CD14-positive monocyte (primary cell): ENCODE measurements around the gene PREX1. TPM values are rescaled to one million over a fixed set of nuclear protein-coding genes. Genes with fewer than 3 reads are reported as not detected.
A peak's percentile ranks its signal among the peaks of the same experiment; 100 is the strongest.

ENCODE experiments used
- DNase-seq, 3 donors: peaks; one replicate each; pipeline ENCODE4 v3.0.0-alpha.2; 2011 to 2022
- H2AFZ ChIP-seq: 2 replicates; pipeline ENCODE4 v1.6.0; 2012; ENCODE audit warnings: mild to moderate bottlenecking, low read depth, low read length, inconsistent platforms; ENCODE audit not compliant: insufficient read depth, poor library complexity, severe bottlenecking
- H3K27ac ChIP-seq, 2 donors: 1 replicate in 1 of 2; 2 replicates in 1 of 2; pipeline ENCODE4 v1.5.1; 2012 to 2013; ENCODE audit warnings: low read length in 2 of 2, control low read depth in 1 of 2, inconsistent platforms in 1 of 2, low read depth in 1 of 2, mild to moderate bottlenecking in 1 of 2
- H3K27me3 ChIP-seq, 2 donors: one replicate each; pipeline versions ENCODE4 v1.6.0 to v1.6.1; 2011 to 2013; ENCODE audit warnings: low read length in 2 of 2; ENCODE audit not compliant: control insufficient read depth in 2 of 2, insufficient read depth in 2 of 2
- H3K36me3 ChIP-seq, 2 donors: replicated peaks in 1 of 2; 1 replicate in 1 of 2; 2 replicates in 1 of 2; pipeline versions ENCODE4 v1.5.1 to v1.6.1; 2012 to 2013; ENCODE audit warnings: low read length in 2 of 2, control low read depth in 1 of 2, inconsistent platforms in 1 of 2, mild to moderate bottlenecking in 1 of 2; ENCODE audit not compliant: insufficient read depth in 2 of 2, control insufficient read depth in 1 of 2
- H3K4me1 ChIP-seq, 2 donors: 1 replicate in 1 of 2; 2 replicates in 1 of 2; pipeline versions ENCODE4 v1.5.1 to v1.6.1; 2012 to 2013; ENCODE audit warnings: low read length in 2 of 2, control low read depth in 1 of 2, inconsistent platforms in 1 of 2, mild to moderate bottlenecking in 1 of 2, moderate library complexity in 1 of 2; ENCODE audit not compliant: insufficient read depth in 2 of 2, control insufficient read depth in 1 of 2
- H3K4me2 ChIP-seq: replicated peaks from 2 replicates; pipeline ENCODE3; 2012; ENCODE audit warnings: low read length, moderate library complexity, mild to moderate bottlenecking; ENCODE audit not compliant: poor library complexity, severe bottlenecking; ENCODE audit errors: extremely low read depth
- H3K4me3 ChIP-seq, 3 experiments: fragments of 200-600 bp in 1 of 3; sonication (generic) in 1 of 3; replicated peaks in 1 of 3; 1 replicate in 2 of 3; 2 replicates in 1 of 3; pipeline ENCODE4 v1.5.1; 2011 to 2013; ENCODE audit warnings: low read length in 3 of 3, mild to moderate bottlenecking in 3 of 3, control low read depth in 2 of 3, low read depth in 2 of 3, inconsistent platforms in 1 of 3, moderate library complexity in 1 of 3
- H3K79me2 ChIP-seq: 2 replicates; pipeline ENCODE4 v1.6.0; 2012; ENCODE audit warnings: mild to moderate bottlenecking, control low read depth, inconsistent platforms, low read length, moderate library complexity; ENCODE audit not compliant: insufficient read depth
- H3K9ac ChIP-seq: 2 replicates; pipeline ENCODE4 v1.6.0; 2017; ENCODE audit warnings: low read length, mild to moderate bottlenecking; ENCODE audit not compliant: insufficient read depth, poor library complexity, severe bottlenecking
- H3K9me3 ChIP-seq, 2 donors: replicated peaks in 1 of 2; 1 replicate in 1 of 2; 2 replicates in 1 of 2; pipeline versions ENCODE4 v1.5.1 to v1.6.1; 2012 to 2013; ENCODE audit warnings: low read length in 2 of 2, control low read depth in 1 of 2; ENCODE audit not compliant: control insufficient read depth in 1 of 2, insufficient read depth in 1 of 2
- H4K20me1 ChIP-seq: 2 replicates; pipeline ENCODE4 v1.6.0; 2012; ENCODE audit warnings: mild to moderate bottlenecking, low read length, control low read depth, moderate library complexity; ENCODE audit not compliant: insufficient read depth
- H3K27ac Mint-ChIP-seq, 7 donors: one replicate each; pipeline ENCODE4 v1.8.0; 2020; ENCODE audit warnings: mild to moderate bottlenecking in 7 of 7, mixed read lengths in 7 of 7, moderate library complexity in 6 of 7, inconsistent platforms in 2 of 7
- H3K27me3 Mint-ChIP-seq, 3 donors: one replicate each; pipeline ENCODE4 v1.8.0; 2021 to 2022; ENCODE audit warnings: low read depth in 3 of 3, mild to moderate bottlenecking in 3 of 3, mixed read lengths in 3 of 3, moderate library complexity in 3 of 3, inconsistent platforms in 1 of 3
- H3K36me3 Mint-ChIP-seq, 2 donors: one replicate each; pipeline ENCODE4 v1.8.0; 2020; ENCODE audit warnings: mixed read lengths in 2 of 2, inconsistent platforms in 1 of 2, mild to moderate bottlenecking in 1 of 2
- H3K4me1 Mint-ChIP-seq: one replicate; pipeline ENCODE4 v1.8.0; 2020; ENCODE audit warnings: mild to moderate bottlenecking, mixed read lengths
- H3K4me3 Mint-ChIP-seq, 2 donors: one replicate each; pipeline ENCODE4 v1.8.0; 2020; ENCODE audit warnings: mild to moderate bottlenecking in 2 of 2, mixed read lengths in 2 of 2, moderate library complexity in 1 of 2
- H3K9me3 Mint-ChIP-seq, 7 donors: one replicate each; pipeline ENCODE4 v1.8.0; 2020 to 2022; ENCODE audit warnings: mixed read lengths in 7 of 7, mild to moderate bottlenecking in 6 of 7, moderate library complexity in 6 of 7, inconsistent platforms in 2 of 7
- WGBS: methylation state at CpG from one replicate; pipeline ENCODE4 v1.1.5; 2013; ENCODE audit warnings: missing lambda C conversion rate; ENCODE audit not compliant: insufficient coverage; 5-methylcytosine and 5-hydroxymethylcytosine counted together
- intact Hi-C, 2 donors: fragments of 100-400 bp; cut with micrococcal nuclease; formaldehyde crosslinking; loops; one replicate each; pipeline versions ENCODE4 v1.15.0 to v1.15.1; 2023
- polyA plus RNA-seq, 3 donors: library from polyadenylated mRNA; depleted of rRNA in 1 of 3; unstranded in 2 of 3; stranded (reverse) in 1 of 3; fragments of 300-500 nt in 2 of 3; fragments of >200 nt in 1 of 3; fragmentation: Illumina TruSeq in 2 of 3; gene quantifications; 1 replicate in 2 of 3; 2 replicates in 1 of 3; pipeline ENCODE4 v1.2.3, GENCODE V29; 2012 to 2021
- TF ChIP-seq, protein P1 (sequence below): fragments of 200-600 bp; IDR thresholded peaks from one replicate; pipeline ENCODE4 v1.8.0; 2022; ENCODE audit warnings: antibody characterized with exemption, mild to moderate bottlenecking

Gene PREX1
- polyA plus RNA-seq, 3 donors, result 24.3 to 114 (median 27.5) TPM

- Histone ChIP-seq H2AFZ (no peak overlapping the region), H3K36me3 (peaks cover 98 to 100% of the 10 kb centered on the region in 2 donors), H3K4me3 (no peak overlapping the region), H3K27ac (no peak overlapping the region), H3K79me2 (no peaks in the 10 kb centered on the region), H3K27me3 (no peaks in the 10 kb centered on the region), H3K9me3 (no peaks in the 10 kb centered on the region), H3K4me2 (no peak overlapping the region), H4K20me1 (peaks cover 100% of the 10 kb centered on the region), H3K9ac (no peak overlapping the region), H3K4me1 (no peaks in the 10 kb centered on the region)
- Mint-ChIP-seq H3K27ac (peak overlapping the region in 1 of 7 donors; percentile 43), H3K4me1 (no peaks in the 10 kb centered on the region), H3K36me3 (peaks cover 99 to 100% of the 10 kb centered on the region in 2 donors), H3K9me3 (no peaks in the 10 kb centered on the region), H3K4me3 (no peak overlapping the region), H3K27me3 (peaks cover 0 to 2% (median 0%) of the 10 kb centered on the region in 3 donors)
- intact Hi-C loops, result loop anchor here in 1 of 2 donors (10.0 kb wide), 1 partner anchor 173 kb away; the partner anchor contains the start of gene PREX1
- TF ChIP-seq, protein P1, sequence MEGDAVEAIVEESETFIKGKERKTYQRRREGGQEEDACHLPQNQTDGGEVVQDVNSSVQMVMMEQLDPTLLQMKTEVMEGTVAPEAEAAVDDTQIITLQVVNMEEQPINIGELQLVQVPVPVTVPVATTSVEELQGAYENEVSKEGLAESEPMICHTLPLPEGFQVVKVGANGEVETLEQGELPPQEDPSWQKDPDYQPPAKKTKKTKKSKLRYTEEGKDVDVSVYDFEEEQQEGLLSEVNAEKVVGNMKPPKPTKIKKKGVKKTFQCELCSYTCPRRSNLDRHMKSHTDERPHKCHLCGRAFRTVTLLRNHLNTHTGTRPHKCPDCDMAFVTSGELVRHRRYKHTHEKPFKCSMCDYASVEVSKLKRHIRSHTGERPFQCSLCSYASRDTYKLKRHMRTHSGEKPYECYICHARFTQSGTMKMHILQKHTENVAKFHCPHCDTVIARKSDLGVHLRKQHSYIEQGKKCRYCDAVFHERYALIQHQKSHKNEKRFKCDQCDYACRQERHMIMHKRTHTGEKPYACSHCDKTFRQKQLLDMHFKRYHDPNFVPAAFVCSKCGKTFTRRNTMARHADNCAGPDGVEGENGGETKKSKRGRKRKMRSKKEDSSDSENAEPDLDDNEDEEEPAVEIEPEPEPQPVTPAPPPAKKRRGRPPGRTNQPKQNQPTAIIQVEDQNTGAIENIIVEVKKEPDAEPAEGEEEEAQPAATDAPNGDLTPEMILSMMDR, result no peak
- no peak for DNase-seq
- WGBS, result 89% methylated on average over 1 of the region's 11 CpGs
Measured at GRCh38 chr20:48651960-48652359, 175.8 kb downstream of the PREX1 start.

DNA sequence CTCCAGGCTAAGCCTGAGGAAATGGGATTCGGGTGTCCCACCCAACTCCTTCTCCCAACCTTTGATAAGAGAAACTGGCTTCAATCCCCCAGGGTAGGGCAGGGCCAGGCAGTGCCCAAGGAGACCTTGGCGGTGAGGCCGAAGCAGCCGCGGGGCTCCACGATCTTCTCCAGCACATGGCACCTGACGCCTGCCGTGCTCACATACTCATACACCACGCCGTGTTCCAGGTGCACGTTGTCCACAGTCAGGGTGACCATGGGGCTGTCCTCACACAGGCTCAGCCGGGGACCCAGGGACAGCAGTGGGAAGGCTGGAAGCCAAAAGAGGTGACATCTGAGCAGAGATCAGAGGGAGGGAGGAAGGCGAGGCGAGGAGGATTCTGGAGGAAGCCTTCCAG, 176.5 kb downstream of the PREX1 start:
- H4K20me1 ChIP-seq, result peaks cover 100% of the 10 kb centered on the region
- no peaks in the 10 kb centered on the region for H3K9me3 ChIP-seq
- H3K4me2 ChIP-seq, result no peak overlapping the region
- no peak overlapping the region for H3K4me3 ChIP-seq
- peaks cover 98 to 100% of the 10 kb centered on the region in 2 donors for H3K36me3 ChIP-seq
- no peak overlapping the region for H3K9ac ChIP-seq
- no peaks in the 10 kb centered on the region for H3K9me3 Mint-ChIP-seq
- WGBS, result 100% methylated on average over 8 of the region's 14 CpGs
- no peak overlapping the region for H2AFZ ChIP-seq
- H3K27ac ChIP-seq, result no peak overlapping the region
- intact Hi-C loops, result loop anchor here in 1 of 2 donors (10.0 kb wide), 1 partner anchor 174 kb away; the partner anchor contains the start of gene PREX1
- peaks cover 0 to 2% (median 0%) of the 10 kb centered on the region in 3 donors for H3K27me3 Mint-ChIP-seq
- H3K79me2 ChIP-seq, result no peaks in the 10 kb centered on the region
- no peak overlapping the region for H3K4me3 Mint-ChIP-seq
- TF ChIP-seq, protein P1, result no peak
- no peaks in the 10 kb centered on the region for H3K27me3 ChIP-seq
- H3K36me3 Mint-ChIP-seq, result peaks cover 99 to 100% of the 10 kb centered on the region in 2 donors
- H3K4me1 ChIP-seq, result no peaks in the 10 kb centered on the region
- DNase-seq, result no peak
- peak overlapping the region in 5 of 7 donors; percentile 3 to 78 (median 38) for H3K27ac Mint-ChIP-seq
- no peaks in the 10 kb centered on the region for H3K4me1 Mint-ChIP-seq
